CD4-positive, alpha-beta T cell treated with Interferon alpha-2 for 1 hour (primary cell): ENCODE results near the gene CENPN.

Source experiments
- DNase-seq, 2 donors: peaks; one replicate each; pipeline ENCODE4 v3.0.0-alpha.2; 2020 to 2022

Gene CENPN, protein sequence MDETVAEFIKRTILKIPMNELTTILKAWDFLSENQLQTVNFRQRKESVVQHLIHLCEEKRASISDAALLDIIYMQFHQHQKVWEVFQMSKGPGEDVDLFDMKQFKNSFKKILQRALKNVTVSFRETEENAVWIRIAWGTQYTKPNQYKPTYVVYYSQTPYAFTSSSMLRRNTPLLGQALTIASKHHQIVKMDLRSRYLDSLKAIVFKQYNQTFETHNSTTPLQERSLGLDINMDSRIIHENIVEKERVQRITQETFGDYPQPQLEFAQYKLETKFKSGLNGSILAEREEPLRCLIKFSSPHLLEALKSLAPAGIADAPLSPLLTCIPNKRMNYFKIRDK

DNA sequence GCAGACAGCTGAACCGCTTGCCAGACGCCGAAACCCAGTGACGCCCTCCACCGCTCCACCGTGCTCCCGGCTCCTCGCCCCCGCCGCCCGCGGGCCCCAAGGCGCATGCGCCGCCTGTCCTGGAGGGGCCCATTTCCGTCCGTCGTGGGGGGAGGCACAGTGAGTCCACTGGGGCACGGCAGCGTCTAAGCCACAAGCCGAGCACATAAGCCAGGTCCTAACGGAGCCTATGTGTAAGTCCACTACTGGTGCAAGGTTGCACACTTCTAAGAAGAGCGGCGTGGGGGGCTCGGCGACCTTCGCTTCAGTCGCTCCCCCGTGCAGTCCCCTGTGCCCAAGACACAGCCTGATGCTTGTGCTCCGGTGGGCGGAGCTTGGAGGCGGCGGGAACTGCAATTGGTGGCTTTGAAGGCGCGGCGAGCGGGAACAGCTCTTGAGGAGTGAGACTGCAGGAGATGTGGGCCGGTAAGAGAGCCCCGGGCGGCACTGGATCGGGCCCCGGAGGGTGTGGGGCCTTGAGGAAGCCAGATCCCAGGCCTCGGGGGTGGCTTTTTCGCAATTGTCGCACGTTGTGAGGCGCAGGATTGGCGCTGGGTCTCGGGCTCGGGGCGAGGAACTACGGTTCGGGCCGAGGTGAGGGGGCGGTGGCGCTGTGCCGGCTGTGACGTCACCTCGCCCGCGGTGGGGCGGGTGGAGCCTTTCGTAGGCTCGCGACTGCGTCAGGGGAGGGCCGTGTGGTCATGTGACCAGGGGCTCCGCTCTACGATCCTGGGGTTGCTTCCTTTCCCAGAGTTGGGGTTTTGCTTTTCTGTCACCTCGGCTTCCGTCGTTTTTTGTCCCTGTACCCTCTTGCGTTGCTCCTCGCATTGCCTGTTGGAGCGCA, at the start of gene CENPN, which contains the start of gene CMC2:
Gene CENPN (plus strand): TSS at position 402 of the 883 bp plus-strand sequence. CDS start 4,726 bp downstream, outside the sequence.
Gene CMC2 (minus strand): TSS at position 73 of the 883 bp plus-strand sequence. CDS start 9,491 bp downstream, outside the sequence.
- peak; percentile 98 for DNase-seq

DNA sequence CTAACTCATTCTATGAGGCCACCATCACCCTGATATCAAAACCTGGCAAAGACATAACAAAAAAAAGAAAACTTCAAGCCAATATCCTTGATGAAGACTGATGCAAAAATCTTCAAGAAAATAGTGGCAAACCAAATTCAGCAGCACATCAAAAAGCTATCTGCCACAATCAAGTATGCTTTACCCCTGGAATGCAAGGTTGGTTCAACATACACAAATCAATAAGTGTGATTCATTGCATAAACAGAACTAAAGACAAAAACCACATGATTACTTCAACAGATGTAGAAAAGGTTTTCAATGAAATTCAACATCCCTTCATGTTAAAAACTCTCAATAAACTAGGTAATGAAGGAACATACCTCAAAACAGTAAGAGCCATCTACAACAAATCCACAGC, 48.7 kb upstream of the CENPN start:
- DNase-seq: no peak

DNA sequence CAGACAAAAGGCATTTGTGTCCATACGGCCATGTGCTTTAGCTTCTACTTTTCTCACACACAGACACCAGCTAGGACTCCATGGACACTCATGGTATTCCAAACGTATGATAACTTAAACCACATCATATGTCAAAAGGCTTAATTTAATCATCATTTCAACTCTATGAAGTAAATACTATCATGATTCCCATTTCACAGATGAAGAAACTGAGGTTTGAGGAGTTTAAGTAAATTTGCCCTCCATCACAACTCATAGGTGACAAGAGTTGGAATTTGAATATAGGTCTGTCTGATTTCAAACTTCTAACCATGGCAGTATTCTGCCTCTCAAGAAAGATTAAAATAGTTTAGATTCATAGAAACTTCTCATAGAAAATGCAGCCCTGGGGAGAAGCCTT, 44.1 kb upstream of the CENPN start:
- no peak for DNase-seq

DNA sequence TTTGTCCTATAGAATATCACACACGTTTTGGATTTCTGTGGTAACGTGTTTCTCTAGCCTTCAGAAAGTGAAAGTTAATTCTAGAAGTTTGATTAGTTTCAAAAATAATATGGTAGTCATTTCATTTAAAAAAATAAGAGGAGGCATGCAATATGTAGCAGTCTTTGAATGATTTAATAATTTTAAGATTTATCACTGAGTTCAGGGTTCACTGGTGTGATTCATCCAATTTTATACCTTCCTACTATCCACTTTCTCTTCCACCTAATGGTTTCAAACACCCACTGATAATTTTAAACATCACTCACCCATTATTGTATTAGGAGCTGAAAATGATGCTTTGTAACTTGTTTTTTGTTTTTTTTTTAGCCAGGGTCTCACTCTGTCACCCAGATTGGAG, 42.7 kb upstream of the CENPN start:
- no peak for DNase-seq

DNA sequence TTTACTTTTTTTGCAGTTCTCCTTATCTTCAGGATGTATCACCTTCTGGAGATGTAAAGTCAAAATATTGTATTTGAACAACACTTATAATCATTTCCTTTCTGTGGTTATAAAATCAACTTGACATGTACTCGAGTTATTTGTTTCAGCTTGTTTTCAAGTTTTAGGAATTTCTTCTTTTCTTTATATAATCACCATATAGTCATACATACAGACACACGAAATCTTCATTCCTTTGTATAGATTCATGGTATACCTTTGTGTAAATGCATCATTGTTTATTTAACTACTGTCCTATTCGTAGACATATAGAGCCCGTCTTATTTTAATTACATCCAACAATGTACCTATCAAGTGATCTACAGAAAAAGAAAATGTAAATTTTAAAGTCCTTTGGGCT, 40.4 kb upstream of the CENPN start:
- DNase-seq: no peak

DNA sequence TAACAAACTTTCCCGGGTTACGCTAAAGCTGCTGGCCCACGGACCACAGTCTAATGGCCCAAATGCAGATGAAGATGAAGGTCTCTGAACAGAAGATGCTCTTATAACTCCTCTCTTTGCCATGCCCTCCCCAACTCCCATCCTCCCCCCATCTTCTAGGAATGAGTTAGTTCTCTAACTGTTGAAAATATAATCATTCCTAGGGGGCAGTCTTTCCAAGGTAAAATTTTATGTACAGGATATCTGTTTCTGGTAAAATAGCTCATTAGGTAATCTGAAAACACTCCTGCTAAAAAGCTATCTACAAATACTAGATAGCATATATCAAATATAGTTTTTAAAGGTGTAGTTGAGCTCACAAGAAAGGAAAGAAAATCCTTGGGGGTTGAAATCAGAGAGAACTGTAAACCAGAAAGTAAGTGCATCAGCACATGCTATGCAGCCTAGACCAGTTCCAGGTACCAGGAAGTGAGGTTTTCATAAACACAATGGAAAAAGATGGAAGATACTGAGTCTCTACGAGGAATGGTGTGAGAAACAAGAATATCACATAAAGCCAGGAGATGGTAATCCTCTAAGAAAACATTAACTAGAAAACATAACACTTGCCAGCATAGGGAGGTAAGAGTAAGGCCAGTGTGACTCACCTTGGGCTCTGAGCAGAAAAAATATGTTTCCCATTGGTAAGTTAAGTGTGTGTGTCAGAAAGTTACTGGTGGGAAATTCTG, 38.5 kb upstream of the CENPN start:
- DNase-seq: no peak

DNA sequence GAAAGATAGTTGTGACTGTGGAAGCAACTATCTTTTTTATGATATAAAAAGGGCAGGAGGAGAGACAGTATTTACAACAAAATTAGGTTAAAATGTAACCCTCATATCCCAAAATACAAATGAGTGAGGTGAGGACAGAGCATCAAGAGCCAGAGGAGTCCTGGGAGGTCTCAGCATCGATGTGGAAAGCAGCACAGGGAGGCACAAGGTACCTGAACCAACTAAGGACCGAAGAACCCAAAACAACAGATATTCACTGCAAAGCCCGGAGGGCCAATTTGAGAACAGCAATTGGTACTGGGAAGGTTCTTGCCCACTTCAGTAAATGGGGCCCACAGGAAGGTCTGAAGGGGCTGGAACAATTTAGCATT, 37.9 kb upstream of the CENPN start:
- DNase-seq: no peak

DNA sequence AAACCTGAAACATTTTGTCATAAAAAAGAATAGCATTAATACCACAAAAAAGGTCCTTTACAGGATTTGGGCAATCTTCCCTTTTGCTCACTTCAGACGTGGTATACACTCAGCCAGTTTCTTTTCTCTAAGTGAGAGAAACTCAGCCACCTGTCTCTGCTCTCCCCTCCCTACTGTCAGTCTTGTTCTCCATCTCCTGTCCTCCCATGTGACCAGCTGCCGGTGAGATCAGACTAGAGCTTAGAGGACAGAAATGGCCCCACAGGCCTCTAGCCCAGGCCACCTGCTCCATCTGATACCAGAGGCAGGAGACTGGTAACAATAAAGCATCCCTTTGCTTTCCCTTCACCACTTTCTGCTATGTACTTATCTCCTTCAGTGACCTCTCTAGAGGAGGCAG, 35.2 kb upstream of the CENPN start:
- no peak for DNase-seq

DNA sequence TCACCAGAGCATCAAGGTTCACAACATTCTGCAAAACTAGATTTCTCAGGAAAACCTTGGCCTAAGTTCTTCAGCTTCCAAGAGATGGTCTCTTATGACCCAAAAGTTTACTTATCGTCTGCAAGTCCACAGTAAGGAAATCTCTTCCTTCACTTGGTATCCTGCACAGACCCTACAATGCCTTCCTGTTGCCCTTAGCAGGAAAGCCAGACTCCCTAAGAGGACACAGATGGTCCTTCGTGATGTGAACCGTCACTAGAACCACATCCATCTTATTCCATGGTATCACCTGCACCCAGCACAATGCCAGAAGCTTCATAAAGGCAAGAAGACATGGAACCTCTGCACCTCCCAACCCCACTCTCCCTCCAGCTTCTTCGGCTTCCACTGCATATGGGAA, 34.4 kb upstream of the CENPN start:
- DNase-seq: no peak

DNA sequence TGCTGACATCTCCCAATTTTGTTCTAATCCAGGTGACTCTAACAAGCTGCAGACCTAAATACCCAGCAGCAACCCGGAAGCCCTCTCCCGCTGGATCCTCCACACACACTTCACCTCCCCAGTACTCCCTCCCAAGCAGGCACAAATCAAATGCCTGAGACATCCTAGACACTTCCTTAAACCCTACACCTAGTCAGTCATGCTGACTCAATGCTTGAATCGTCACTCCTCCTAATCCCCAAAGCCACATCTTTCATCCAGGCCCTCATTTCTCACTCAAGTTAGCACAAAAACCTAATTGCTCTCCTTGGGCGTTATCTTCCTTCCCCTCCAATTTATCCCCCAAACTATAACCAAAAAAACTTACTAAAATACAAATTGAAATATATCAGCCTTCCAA, 33.0 kb upstream of the CENPN start:
- DNase-seq: no peak

DNA sequence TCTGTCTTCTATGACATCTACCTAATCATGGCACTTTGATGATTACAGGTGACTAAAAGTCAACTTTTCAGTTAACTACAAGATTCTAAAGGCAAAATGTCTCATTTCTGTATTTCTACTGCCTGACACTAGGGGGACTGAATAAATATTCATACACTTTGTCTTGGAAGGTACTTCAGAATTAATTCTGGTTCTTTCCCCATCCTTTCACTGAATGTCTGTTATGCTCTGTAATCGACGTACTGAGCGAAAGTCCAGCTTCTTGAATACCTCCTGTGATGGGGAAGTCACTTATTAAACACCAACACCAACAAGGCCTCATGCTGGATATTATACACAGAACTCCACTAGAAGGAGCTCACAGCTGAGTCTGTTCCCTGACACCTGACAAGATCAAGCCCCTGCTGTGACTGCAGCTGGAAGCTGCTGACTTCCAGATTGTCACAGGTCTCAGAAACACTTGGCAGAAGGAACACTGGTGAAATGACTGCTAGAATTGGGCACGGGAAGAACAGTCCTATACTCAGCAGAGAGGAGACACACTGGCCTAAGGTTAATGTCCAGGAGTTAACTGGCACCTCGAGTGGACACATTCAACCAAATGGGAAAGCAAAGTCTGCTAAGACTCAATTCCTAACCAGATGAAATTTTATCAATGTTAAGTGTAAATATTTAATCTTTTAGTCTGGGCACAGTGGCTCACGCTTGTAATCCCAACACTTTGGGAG, 32.2 kb upstream of the CENPN start:
- DNase-seq: peak in 1 of 2 donors; percentile 17

DNA sequence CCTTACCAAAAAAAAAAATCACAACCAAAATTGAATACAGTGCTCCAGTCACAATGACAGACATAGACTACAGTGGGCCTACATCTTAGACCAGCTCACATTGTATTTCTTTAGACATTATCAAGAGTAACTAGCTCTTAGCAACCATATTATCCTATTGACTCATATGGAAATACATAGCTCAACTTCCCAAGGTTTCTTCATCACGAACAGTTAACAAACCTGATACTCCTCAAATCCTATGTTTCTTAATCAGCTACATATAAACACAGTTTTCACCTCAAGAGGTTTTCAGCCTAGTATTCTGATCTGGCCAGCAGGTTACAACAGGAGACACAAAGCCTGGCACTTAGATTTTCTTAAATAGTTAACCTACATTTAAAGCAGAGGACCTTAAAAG, 30.1 kb upstream of the CENPN start:
- no peak for DNase-seq

DNA sequence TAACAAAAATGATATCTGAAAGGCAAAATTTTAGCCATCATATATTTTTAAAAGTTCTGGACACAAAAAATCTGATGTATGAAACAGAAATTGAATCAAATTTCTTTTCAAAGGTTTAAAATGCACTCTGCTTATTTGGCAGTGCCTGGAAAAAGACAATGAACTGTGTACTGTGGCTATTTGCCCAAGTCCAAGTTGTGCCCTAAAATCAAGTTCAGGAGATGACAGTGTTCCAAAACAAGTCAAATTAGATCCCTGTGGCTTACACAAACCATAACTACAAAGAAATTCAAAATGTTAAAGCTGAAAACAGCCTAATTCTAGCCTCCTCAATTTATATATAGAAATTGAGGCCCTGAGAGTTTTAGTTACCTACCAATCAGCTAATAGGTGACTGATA, 25.9 kb upstream of the CENPN start:
- no peak for DNase-seq

DNA sequence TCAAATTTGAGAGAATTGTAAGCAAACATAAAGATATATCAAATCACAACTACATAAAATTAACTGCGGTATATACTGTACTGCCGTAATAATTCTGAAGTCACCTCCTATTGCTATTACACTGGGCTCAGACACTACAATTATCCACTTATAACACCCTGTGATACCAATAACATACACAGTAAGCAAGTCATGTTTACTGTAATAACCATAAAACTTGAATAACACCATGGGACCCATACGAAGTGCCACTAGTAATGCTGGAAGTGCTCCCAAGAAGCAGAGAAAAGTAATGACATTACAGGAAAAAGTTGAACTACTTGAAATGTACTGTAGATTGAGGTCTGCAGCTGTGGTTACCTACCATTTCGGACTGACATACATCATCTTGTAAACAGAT, 24.4 kb upstream of the CENPN start:
- DNase-seq: no peak

DNA sequence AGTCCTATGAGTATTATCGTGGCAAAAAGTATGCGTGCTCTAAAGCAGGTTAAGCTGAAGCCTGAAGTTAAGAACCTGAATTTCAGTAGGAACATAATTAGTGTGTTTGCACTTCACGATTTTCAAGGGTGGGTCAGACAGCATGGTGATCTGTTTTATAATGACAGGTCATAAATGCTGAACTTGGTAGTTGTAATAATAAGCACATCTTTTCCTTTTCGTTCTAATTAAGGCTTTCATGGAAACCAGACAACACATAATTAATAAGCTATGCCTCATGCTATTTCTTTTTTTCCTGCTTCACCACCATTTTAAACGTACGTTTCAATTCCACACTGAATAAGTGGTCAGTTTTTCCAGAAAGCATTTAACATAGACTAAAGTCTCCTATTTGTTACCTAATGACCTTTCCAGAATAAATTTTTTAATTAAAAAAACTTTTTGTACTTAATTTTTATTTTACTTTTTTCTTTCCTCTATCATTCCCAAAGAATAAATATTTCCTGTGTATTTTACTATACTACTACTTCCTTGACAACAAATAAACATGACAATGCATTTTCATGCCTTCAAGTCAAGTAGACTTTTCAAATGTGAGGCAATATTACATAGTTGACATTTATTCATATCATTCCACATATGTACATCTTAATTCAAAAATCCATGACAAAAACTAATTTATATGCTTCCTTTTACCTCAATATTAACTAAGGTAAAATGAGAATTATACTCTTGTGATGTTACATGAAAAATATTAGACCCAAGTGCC, 22.7 kb upstream of the CENPN start:
- DNase-seq: no peak

DNA sequence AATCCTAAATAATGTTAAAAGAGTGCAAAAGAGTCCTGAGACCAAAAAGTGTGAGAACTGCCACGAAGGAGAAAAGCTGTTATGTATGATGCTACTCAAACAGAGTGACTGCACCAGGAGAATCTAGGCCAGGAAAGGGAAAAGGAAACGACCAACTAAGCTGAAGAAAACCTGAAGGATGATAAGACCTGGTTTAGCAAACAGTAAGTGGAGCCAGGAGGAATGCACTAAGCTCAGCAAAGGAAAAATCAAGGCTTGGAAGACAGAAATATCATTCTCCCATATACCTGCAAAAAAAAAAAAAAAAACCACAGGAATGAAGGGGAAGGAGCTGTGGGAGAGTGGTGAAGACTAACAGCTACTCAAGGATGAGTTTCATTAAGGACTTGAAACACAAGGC, 21.4 kb upstream of the CENPN start:
- DNase-seq: no peak

DNA sequence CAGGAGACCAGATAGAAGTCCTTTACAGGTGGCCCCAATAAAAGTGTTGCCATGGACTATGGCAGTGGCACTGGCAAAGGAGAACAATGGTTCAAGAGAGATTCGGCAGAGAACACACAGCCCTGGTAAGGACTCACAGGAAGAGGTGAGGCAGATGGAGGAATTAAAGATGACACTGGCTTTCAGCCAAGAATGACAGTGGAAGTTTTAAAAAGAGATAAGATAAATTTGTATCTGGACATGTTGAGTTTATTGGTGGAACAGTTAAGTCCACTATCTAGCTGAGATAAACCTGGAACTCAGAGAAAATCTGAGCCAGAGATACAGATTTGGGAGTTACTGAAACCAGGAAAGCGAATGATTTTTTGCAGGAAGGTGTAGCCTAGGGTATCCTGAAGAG, 20.5 kb upstream of the CENPN start:
- DNase-seq: no peak

DNA sequence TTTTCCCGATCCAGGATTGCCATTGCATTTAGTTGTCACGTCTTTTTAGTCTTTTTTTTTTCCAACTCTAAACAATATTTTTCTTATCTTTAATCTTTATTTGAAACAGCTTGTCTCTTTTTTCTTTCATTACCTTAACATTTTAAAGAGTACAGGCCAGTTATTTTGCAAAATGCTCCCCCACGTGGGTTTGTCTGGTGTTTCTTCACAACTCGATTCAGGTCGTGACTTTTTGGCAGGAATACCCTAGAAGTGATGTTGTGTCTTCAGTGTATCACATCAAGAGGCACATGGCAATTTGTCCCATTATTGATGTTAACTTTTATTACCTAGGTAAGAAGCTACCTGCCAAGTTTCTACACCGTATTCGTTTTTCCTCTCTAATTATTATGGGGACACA, 18.3 kb upstream of the CENPN start:
- no peak for DNase-seq

DNA sequence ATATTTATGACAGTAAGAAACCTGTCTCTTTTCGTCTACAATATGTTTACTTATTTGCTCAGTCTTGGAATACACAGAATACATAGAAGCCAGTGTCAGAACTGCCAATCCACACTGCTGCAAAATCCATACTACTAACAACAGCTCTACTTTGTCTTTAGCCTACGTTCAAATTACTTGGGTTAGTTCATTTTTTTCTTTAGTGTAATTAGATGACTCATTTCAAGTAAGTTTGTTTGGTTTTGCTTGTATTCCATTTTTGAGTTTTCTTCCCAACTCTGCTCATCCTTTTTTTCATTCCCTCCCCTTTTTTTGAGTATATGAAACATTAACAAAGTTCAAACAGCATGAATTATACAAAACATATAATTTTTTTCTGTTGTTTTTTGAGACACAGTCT, 17.2 kb upstream of the CENPN start:
- DNase-seq: no peak

DNA sequence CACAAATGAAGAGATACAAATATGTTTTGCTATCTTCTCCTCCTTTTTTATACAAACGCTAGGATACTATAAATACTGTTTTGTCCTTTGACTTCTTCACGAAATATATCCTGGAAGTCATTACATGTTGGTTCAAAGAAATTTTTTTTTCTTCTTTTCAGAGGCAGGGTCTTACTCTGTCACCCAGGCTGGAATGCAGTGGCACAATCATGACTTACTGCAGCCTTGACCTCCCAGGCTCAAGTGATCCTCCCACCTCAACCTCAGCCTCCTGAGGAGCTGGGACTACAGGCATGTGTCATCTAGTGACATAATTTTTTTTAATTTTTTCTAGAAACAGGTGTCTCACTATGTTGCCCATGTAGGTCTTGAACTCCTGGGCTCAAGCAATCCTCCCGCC, 16.4 kb upstream of the CENPN start:
- DNase-seq: no peak

DNA sequence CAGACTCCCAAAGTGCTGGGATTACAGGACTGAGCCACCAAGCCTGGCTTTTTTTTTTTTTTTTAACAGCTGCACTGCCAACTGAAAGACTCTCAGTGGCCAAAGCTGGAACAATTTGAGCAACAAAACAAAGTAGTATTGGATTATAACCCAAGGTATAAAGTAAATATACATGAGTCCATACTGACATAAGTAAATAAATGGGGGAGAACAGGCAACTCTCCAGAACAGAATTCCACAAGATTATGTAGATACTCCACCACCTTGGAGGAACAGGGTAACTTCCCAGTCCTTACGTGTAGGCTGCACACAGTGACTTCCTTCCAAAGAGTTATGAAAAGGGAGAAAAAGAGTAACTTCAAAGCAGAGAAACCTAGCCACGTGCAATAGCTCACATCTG, 16.0 kb upstream of the CENPN start:
- DNase-seq: no peak

DNA sequence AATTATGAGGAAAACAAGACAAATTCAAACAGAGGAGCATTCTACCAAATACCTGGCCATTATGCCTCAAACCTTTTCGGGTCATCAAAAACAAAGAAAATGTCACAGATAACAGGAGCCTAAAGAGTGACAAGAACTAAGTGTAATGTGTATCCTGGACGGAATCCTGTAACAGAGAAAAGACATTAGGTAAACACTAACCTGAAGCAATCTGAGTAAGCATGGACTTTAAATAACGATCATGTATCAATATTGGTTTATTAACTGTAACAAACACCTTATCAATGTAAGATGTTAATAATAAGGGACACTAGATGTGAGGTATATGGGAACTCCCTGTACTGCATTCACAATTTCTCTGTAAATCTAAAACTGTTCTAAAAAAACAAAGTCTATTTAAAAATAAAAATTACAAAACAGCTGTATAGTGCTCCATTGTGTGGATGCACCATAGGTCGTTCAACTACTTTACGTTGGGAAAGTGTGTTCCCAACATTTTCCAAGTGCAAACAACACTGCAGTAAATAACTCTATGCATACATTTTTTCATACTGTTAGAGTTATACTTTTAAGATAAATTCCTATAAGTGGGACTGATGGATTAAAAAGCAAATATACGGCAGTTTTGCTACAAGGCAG, 15.1 kb upstream of the CENPN start:
- no peak for DNase-seq
